A673 (cell line): ENCODE measurements around the gene FOXN1. TPM values are rescaled to one million over a fixed set of nuclear protein-coding genes. Genes with fewer than 3 reads are reported as not detected.

Source experiments
- BruUV-seq: library from RNA; stranded (reverse); fragments of 400-500 nt; replicated peaks from 2 replicates; lab custom pipeline; 2021; lab: Mats Ljungman, UMichigan
- CTCF ChIA-PET: fragments of 300-600 bp; sonication (Branson Sonifier 250); formaldehyde crosslinking; loops from one replicate; lab custom pipeline; 2022; ENCODE audit warnings: antibody characterized with exemption; lab: Charles Lee
- POLR2A ChIA-PET: fragments of 300-600 bp; sonication (Branson Sonifier 250); formaldehyde crosslinking; loops from one replicate; lab custom pipeline; 2022; ENCODE audit warnings: antibody characterized with exemption; ENCODE audit not compliant: low non-redundant PET; lab: Charles Lee
- DNase-seq: peaks from one replicate; pipeline ENCODE4 v3.0.0-alpha.2; 2015; ENCODE audit warnings: low spot score
- H3K27ac ChIP-seq: fragments of 200-600 bp; sonication (generic); 2 replicates; pipeline ENCODE4 v1.5.1; 2016; ENCODE audit warnings: mixed run types, low read depth, mild to moderate bottlenecking, mixed read lengths, antibody characterized with exemption, low read length; ENCODE audit not compliant: poor library complexity, severe bottlenecking
- H3K27me3 ChIP-seq: fragments of 200-600 bp; sonication (generic); replicated peaks from 2 replicates; pipeline ENCODE4 v1.6.1; 2017; ENCODE audit warnings: mixed run types, low read depth, mild to moderate bottlenecking, mixed read lengths, antibody characterized with exemption, low read length; ENCODE audit not compliant: insufficient read depth, poor library complexity
- H3K36me3 ChIP-seq: fragments of 200-600 bp; sonication (generic); 2 replicates; pipeline ENCODE4 v1.6.1; 2016; ENCODE audit warnings: mixed run types, mild to moderate bottlenecking, mixed read lengths, antibody characterized with exemption, low read length; ENCODE audit not compliant: insufficient read depth, poor library complexity, severe bottlenecking
- H3K4me1 ChIP-seq: fragments of 200-600 bp; sonication (generic); 2 replicates; pipeline ENCODE4 v1.6.1; 2017; ENCODE audit warnings: mixed run types, mild to moderate bottlenecking, mixed read lengths, antibody characterized with exemption, low read length; ENCODE audit not compliant: insufficient read depth, poor library complexity, severe bottlenecking
- H3K4me3 ChIP-seq: fragments of 200-600 bp; sonication (generic); 2 replicates; pipeline ENCODE4 v1.5.1; 2016; ENCODE audit warnings: low read depth, mixed run types, mild to moderate bottlenecking, mixed read lengths, low read length; ENCODE audit not compliant: poor library complexity, severe bottlenecking
- H3K9me3 ChIP-seq: fragments of 200-600 bp; sonication (generic); 2 replicates; pipeline ENCODE4 v1.6.1; 2016; ENCODE audit warnings: mixed run types, low read depth, mild to moderate bottlenecking, mixed read lengths, antibody characterized with exemption, low read length; ENCODE audit not compliant: poor library complexity, severe bottlenecking
- CTCF ChIP-seq: fragments of 300-800, 200-600 bp; sonication (generic); conservative IDR thresholded peaks from 2 replicates; pipeline ENCODE4 v1.5.1; 2017; ENCODE audit warnings: low read depth, mild to moderate bottlenecking, antibody characterized with exemption, low read length, moderate library complexity, mixed read lengths
- EZH2 ChIP-seq: fragments of 200-600 bp; sonication (generic); IDR thresholded peaks from 2 replicates; pipeline ENCODE4 v1.6.1; 2017; ENCODE audit warnings: borderline replicate concordance, low read depth, mild to moderate bottlenecking, mixed read lengths, antibody characterized with exemption, low read length; ENCODE audit not compliant: poor library complexity, severe bottlenecking
- intact Hi-C: fragments of 100-400 bp; cut with micrococcal nuclease; formaldehyde crosslinking; loops from one replicate; pipeline ENCODE4 v1.10.0; 2022; ENCODE audit not compliant: unreplicated experiment
- total RNA-seq: library from RNA; stranded (reverse); gene quantifications from 2 replicates; pipeline ENCODE4 v1.2.3, GENCODE V29; 2021

The FOXN1 gene
- total RNA-seq, 1 experiment from 2014 or later: not detected

- Histone ChIP-seq H3K27me3 (no peaks in the 10 kb centered on the region), H3K27ac (no peak overlapping the region), H3K4me3 (no peak overlapping the region), H3K4me1 (no peaks in the 10 kb centered on the region), H3K36me3 (no peaks in the 10 kb centered on the region), H3K9me3 (no peaks in the 10 kb centered on the region)
- ChIA-PET POLR2A (interaction anchor here (0.7 kb wide), 1 partner anchor 89 kb away, joined by 9 read pairs; no protein-coding TSS in a partner anchor), CTCF (no interaction called here)
- intact Hi-C loops: no loop called here
- no TSS peak for BruUV-seq
- TF ChIP-seq EZH2 (no peak), CTCF (no peak)
- DNase-seq: no peak
These were observed 29.9 kb upstream of the FOXN1 start for GRCh38 chr17:28476076-28476865.

GRCh38 chr17:28477928-28478327, 28.2 kb upstream of the FOXN1 start:
- no peak for DNase-seq
- Histone ChIP-seq H3K4me3 (no peak overlapping the region), H3K4me1 (no peaks in the 10 kb centered on the region), H3K27me3 (no peaks in the 10 kb centered on the region), H3K36me3 (no peaks in the 10 kb centered on the region), H3K27ac (no peak overlapping the region), H3K9me3 (no peaks in the 10 kb centered on the region)
- BruUV-seq: no TSS peak
- ChIA-PET CTCF (no interaction called here), POLR2A (no interaction called here)
- intact Hi-C loops: no loop called here
- no peak for TF ChIP-seq CTCF
- TF ChIP-seq EZH2: no peak

GRCh38 chr17:28478712-28479615, 27.2 kb upstream of the FOXN1 start:
- no TSS peak for BruUV-seq
- Histone ChIP-seq H3K4me1 (no peaks in the 10 kb centered on the region), H3K27ac (no peak overlapping the region), H3K27me3 (no peaks in the 10 kb centered on the region), H3K4me3 (no peak overlapping the region), H3K9me3 (no peaks in the 10 kb centered on the region), H3K36me3 (no peaks in the 10 kb centered on the region)
- ChIA-PET POLR2A (no interaction called here), CTCF (no interaction called here)
- intact Hi-C loops: no loop called here
- no peak for TF ChIP-seq CTCF
- TF ChIP-seq EZH2: no peak
- DNase-seq: no peak
